Activated T-helper 17 cell treated with anti-CD3 and anti-CD28 coated beads, Interleukin-2, amount 50 U/mL, for 72 hours (primary cell): ENCODE measurements around the gene ZNF765. TPM values are rescaled to one million over a fixed set of nuclear protein-coding genes. Genes with fewer than 3 reads are reported as not detected.
"Not testable (repeated sequence)": the region's sequence is repeated elsewhere in the genome, so short reads cannot be mapped to it uniquely, and the experiment has no call there.

Source experiments
- ATAC-seq: fragments of 150-1000 bp; cut with Tn5 transposase; replicated peaks from 2 replicates; pipeline ENCODE4 v1.10.0; 2021; ENCODE audit warnings: mild to moderate bottlenecking, moderate library complexity
- H3K27ac Mint-ChIP-seq: one replicate; pipeline ENCODE4 v1.8.0; 2022; ENCODE audit warnings: mixed read lengths
- H3K27me3 Mint-ChIP-seq: one replicate; pipeline ENCODE4 v1.8.0; 2022; ENCODE audit warnings: mixed read lengths
- H3K36me3 Mint-ChIP-seq: one replicate; pipeline ENCODE4 v1.8.0; 2022; ENCODE audit warnings: low read depth, mild to moderate bottlenecking, mixed read lengths
- H3K4me1 Mint-ChIP-seq: one replicate; pipeline ENCODE4 v1.8.0; 2022; ENCODE audit warnings: mixed read lengths
- H3K4me3 Mint-ChIP-seq: one replicate; pipeline ENCODE4 v1.8.0; 2022; ENCODE audit warnings: mild to moderate bottlenecking, mixed read lengths
- H3K9me3 Mint-ChIP-seq: one replicate; pipeline ENCODE4 v1.8.0; 2022; ENCODE audit warnings: mixed read lengths
- total RNA-seq, 2 donors: library from RNA; stranded (reverse); gene quantifications; one replicate each; pipeline ENCODE4 v1.2.3, GENCODE V29; 2022

ZNF765 gene
- total RNA-seq, 2 donors from 2014 or later: 8.4 to 15.8 TPM

DNA sequence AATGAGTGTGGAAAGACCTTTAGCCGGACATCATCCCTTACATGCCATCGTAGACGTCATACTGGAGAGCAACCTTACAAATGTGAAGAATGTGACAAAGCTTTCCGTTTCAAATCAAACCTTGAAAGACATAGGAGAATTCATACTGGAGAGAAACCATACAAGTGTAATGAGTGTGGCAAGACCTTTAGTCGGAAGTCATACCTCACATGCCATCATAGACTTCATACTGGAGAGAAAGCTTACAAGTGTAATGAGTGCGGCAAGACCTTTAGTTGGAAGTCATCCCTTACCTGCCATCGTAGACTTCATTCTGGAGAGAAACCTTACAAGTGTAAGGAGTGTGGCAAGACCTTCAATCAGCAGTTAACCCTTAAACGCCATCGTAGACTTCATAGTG is 60.9 kb downstream of the ZNF765 start:
- Mint-ChIP-seq H3K4me3 (no peak overlapping the region), H3K4me1 (no peaks in the 10 kb centered on the region), H3K27ac (no peak overlapping the region), H3K9me3 (peaks cover 43% of the 10 kb centered on the region), H3K36me3 (peaks cover 62% of the 10 kb centered on the region), H3K27me3 (no peaks in the 10 kb centered on the region)
- no peak for ATAC-seq

DNA sequence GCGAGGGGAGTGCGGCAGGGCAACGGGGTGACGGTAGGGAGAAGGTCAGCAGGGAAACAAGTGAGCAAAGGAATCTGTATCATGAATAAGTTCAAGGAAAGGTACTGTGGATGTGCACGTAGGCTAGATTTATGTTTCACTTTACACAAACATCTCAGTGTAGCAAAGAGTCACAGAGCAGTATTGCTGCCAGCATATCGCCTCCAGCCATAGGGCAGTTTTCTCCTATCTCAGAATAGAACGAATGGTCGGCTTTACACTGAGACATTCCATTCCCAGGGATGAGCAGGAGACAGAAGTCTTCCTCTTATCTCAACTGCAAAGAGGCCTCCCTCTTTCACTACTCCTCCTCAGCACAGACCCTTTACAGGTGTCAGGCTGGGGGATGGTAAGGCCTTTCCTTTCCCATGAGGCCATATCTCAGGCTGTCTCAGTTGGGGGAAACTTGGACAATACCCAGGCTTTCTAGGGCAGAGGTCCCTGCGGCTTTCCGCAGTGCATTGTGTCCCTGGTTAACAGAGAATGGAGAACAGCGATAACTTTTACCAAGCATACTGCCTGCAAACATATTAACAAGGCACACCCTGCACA is 65.3 kb downstream of the ZNF765 start:
- not testable (repeated sequence) for H3K27ac Mint-ChIP-seq, H3K4me3 Mint-ChIP-seq, H3K27me3 Mint-ChIP-seq, H3K4me1 Mint-ChIP-seq, ATAC-seq
- Mint-ChIP-seq H3K36me3 (peaks cover 18% of the 10 kb centered on the region), H3K9me3 (peaks cover 46% of the 10 kb centered on the region)

DNA sequence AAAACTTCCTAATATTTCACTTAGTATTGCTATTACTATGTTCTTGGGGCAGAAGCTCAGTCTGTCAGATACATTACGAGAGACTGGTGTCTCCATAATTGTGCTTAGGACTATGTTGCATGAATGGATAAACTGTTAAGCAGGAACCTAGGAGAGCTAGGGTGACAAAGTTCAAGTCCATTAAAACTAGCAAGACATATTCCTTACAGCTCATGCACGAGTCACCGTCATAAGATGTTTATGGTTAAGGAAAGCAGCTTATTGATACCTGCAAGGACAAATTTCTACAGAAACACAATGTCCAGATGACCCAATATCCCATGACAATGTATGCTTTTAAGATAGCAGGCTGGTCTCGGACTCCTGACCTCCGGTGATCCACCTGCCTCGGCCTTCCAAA is 66.9 kb downstream of the ZNF765 start:
- no peak overlapping the region for H3K4me3 Mint-ChIP-seq
- no peak overlapping the region for H3K27ac Mint-ChIP-seq
- peaks cover 30% of the 10 kb centered on the region for H3K9me3 Mint-ChIP-seq
- peaks cover 2% of the 10 kb centered on the region for H3K36me3 Mint-ChIP-seq
- no peak for ATAC-seq
- H3K4me1 Mint-ChIP-seq: peaks cover 5% of the 10 kb centered on the region
- peaks cover 9% of the 10 kb centered on the region for H3K27me3 Mint-ChIP-seq

DNA sequence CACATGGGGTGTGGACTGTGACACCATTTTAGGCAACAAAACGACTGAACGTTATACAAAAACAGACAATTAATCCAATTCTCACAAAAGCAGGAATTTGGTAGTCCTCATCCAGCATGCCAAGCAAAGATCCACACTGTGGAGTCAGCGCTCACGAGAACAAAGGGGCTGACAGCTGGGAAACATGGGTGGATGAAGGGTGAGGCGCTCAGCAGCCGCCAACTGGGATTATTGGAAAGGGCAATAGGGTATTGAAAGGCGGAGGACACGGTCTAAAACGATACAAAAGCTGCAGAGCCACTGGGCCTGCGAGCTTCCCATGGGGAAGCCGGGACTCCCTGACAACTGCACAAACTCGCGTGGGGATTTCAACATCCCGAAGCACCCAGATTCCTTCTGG is 67.9 kb downstream of the ZNF765 start:
- ATAC-seq: no peak
- Mint-ChIP-seq H3K27ac (no peak overlapping the region), H3K36me3 (no peaks in the 10 kb centered on the region), H3K9me3 (peaks cover 25% of the 10 kb centered on the region), H3K27me3 (peaks cover 9% of the 10 kb centered on the region), H3K4me3 (no peak overlapping the region), H3K4me1 (peaks cover 5% of the 10 kb centered on the region)

DNA sequence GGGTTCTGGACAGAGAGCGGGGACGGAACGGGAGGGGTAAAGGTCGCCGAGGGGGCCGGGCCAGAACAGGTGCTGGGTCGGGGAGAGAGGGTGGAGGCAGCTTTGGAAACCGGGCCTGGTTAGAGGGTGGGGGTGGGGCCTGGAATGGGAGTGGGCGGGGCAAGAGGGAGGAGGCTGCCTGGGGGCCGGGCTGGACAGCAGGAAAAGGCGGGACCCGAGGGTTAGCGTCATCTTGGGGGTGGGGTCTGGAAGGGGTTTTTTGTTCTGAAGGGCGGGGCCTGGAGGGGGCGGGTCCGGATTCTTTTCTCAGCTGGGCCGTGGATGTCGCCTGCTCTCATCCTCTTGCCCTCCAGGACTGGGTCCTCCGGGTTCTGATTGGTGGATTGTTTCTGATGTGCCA is 68.3 kb downstream of the ZNF765 start:
- no peak overlapping the region for H3K27ac Mint-ChIP-seq
- ATAC-seq: no peak
- H3K4me3 Mint-ChIP-seq: no peak overlapping the region
- H3K36me3 Mint-ChIP-seq: no peaks in the 10 kb centered on the region
- peaks cover 9% of the 10 kb centered on the region for H3K27me3 Mint-ChIP-seq
- H3K4me1 Mint-ChIP-seq: peaks cover 5% of the 10 kb centered on the region
- H3K9me3 Mint-ChIP-seq: peaks cover 24% of the 10 kb centered on the region

DNA sequence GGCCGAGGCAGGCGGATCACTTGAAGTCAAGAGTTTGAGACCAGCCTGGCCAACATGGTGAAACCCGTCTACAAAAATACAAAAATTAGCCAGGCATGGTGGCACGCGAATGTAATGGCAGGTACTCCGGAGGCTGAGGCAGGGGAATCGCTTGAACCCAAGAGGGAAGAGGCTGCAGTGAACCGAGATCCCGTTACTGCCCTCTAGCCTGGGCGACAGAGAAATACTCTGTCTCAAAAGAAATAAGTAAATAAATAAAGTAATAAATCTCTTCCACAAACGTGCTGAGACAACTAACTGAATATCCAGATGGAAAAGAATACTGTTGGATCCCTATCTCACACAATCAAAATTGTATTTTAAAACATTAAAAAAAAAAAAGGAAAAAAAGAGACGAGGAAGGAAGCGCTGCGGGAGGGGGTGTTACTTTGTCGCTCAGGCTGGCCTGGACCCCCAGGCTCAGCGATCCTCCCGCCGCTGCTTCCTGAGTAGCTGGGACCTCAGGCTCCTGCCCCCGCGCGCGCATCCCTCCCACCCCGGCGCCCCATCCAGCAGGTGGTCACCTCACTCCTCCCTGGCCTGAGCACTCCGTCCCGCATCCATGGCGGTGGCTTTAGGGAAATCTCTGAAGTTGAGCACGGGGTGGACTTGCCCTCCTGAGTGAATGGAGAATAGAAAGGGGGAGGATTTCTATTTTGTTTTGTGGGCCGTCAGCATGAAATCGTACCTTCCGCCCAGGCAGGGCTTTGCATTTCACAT is 72.0 kb downstream of the ZNF765 start:
- peak; percentile 47 for ATAC-seq
- peak overlapping the region; percentile 82 for H3K4me3 Mint-ChIP-seq
- peaks cover 14% of the 10 kb centered on the region for H3K4me1 Mint-ChIP-seq
- H3K9me3 Mint-ChIP-seq: peaks cover 22% of the 10 kb centered on the region
- H3K27me3 Mint-ChIP-seq: peaks cover 9% of the 10 kb centered on the region
- H3K36me3 Mint-ChIP-seq: peaks cover 24% of the 10 kb centered on the region
- peak overlapping the region; percentile 80 for H3K27ac Mint-ChIP-seq

DNA sequence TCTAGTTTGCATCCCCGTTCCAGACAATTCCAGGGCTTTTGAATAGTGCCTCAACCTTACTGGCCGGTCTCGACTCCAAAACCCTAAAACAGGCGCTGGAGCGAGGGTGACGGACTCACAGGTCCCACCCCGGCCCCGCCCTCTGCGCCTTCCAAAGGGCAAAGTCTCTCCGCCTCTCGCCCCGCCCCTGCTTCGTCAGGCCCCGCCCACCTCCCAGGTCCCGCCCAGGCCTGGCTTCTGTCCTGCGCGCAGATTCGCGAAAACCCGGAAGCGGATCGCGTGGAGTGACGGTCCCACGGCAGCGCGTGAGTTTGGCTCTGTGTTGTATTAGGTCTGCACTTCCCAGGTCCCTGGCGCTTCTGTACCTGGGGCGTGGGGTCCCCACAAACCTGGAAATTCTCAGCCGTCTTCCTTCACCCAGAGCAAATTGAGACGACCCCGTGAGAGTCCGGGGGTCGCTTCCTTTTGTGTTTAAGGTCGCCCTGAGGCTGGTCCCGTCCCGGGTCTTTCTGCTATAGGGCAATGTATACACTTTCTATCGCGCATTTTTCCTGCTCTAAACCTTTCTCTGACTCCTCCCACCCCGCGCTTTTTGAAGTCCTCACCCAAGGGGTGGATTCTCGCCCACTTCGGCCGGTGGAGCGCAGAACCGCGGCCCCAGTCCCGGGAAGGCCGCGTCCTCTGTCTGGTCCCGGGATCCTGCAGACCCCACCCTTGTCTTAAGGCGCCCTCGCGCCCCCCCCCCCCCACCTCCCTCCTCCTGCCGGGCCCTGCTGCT is 72.7 kb downstream of the ZNF765 start, which contains the start of gene ZNF813:
Gene ZNF813 (plus strand): TSS at position 249 of the 778 bp plus-strand sequence. CDS start 16,090 bp downstream, outside the sequence.
- peak; percentile 98 for ATAC-seq
- Mint-ChIP-seq H3K36me3 (peaks cover 31% of the 10 kb centered on the region), H3K27ac (peak within 1 kb of the TSS; percentile 80), H3K4me3 (peak within 1 kb of the TSS; percentile 82), H3K9me3 (peaks cover 24% of the 10 kb centered on the region), H3K27me3 (peaks cover 8% of the 10 kb centered on the region), H3K4me1 (peaks cover 14% of the 10 kb centered on the region)

DNA sequence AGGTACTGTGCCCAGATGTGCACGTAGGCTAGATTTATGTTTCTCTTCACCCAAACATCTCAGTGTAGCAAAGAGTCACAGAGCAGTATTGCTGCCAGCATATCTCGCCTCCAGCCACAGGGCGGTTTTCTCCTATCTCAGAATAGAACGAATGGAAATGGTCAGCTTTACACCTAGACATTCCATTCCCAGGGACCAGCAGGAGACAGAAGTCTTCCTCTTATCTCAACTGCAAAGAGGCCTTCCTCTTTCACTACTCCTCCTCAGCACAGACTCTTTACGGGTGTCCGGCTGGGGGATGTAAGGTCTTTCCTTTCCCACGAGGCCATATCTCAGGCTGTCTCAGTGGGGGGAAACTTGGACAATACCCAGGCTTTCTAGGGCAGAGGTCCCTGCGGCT is 73.7 kb downstream of the ZNF765 start:
- Mint-ChIP-seq H3K4me1 (peaks cover 11% of the 10 kb centered on the region), H3K4me3 (peak overlapping the region; percentile 82), H3K9me3 (peaks cover 17% of the 10 kb centered on the region), H3K36me3 (peaks cover 41% of the 10 kb centered on the region)
- not testable (repeated sequence) for H3K27me3 Mint-ChIP-seq, ATAC-seq, H3K27ac Mint-ChIP-seq

DNA sequence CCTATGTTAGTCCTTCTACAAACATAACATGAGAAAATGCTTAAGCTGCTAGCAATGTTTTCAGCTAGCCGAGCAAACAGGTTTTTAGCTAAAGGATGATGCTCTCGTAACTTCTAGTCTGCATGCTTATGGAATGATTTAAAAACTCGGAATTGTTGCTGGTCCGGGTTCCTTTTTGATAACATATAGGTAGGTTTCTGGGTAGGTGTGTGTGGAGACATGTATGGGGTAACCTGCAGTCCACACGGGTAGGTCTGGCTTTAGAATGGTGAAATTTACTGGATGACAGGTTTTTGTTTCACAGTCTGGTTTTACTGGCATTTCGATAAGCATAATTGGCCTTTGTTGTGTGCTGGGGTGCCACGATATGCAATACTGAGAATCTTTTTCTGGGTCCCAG is 77.0 kb downstream of the ZNF765 start:
- peaks cover 22% of the 10 kb centered on the region for H3K9me3 Mint-ChIP-seq
- peaks cover 9% of the 10 kb centered on the region for H3K4me1 Mint-ChIP-seq
- no peaks in the 10 kb centered on the region for H3K27me3 Mint-ChIP-seq
- H3K36me3 Mint-ChIP-seq: peaks cover 69% of the 10 kb centered on the region
- no peak overlapping the region for H3K4me3 Mint-ChIP-seq
- H3K27ac Mint-ChIP-seq: no peak overlapping the region
- no peak for ATAC-seq

DNA sequence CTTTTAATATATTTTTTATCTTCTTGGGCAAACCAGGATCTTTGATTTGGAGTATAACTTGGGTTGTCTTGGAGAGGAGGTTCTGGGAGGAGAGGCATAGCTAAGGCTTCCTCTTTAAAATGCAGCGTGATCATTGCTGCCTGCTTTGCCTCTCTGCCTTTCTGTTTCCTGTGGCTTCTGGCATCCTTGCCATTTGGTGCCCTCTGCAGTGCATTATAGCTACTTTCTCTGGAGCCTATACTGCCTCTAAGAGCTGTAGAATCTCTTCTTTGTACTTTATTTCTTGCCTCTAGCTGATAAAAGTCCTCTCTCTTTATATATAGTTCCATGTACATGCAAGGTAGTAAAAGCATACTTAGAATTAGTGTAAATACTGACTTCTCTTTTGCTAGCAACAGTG is 79.9 kb downstream of the ZNF765 start:
- H3K27me3 Mint-ChIP-seq, ATAC-seq, H3K4me1 Mint-ChIP-seq, H3K4me3 Mint-ChIP-seq, H3K27ac Mint-ChIP-seq: not testable (repeated sequence)
- peaks cover 90% of the 10 kb centered on the region for H3K36me3 Mint-ChIP-seq
- peaks cover 22% of the 10 kb centered on the region for H3K9me3 Mint-ChIP-seq

DNA sequence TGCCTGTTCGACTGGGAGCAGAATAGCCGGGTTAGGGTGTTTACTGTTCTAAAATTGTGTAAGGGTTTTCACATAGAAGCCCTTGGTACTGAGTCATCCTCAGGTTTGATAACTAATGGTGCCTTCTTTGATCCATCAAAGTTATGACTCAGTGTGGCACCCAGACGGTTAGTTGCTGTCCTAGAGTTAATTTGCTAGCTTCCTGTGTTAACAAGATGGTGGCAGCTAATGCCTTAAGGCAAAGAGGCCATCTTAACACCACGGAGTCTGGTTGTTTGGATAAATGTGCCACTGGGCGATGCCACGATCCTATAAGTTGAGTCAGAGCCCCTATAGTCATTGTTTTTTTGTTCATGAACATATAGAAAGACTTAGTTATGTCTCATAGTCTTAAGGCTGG is 80.5 kb downstream of the ZNF765 start:
- H3K27me3 Mint-ChIP-seq, H3K4me1 Mint-ChIP-seq, H3K4me3 Mint-ChIP-seq, ATAC-seq, H3K27ac Mint-ChIP-seq: not testable (repeated sequence)
- H3K9me3 Mint-ChIP-seq: peaks cover 19% of the 10 kb centered on the region
- peaks cover 93% of the 10 kb centered on the region for H3K36me3 Mint-ChIP-seq

Other genes starting within 250 kb of the ZNF765 start
- 1 to 10 TPM; 3.2 to 5.3 TPM for gene ZNF347, start 236.1 kb upstream of the ZNF765 start, total RNA-seq
- 1 to 10 TPM; 1.4 to 2.9 TPM for gene ZNF665, start 201.8 kb upstream of the ZNF765 start, total RNA-seq
- 1 to 10 TPM; 1.3 to 7.3 TPM for gene ZNF677, start 140.3 kb upstream of the ZNF765 start, total RNA-seq
- not detected for gene VN1R2, start 136.9 kb upstream of the ZNF765 start, total RNA-seq
- not detected for gene VN1R4, start 127.4 kb upstream of the ZNF765 start, total RNA-seq
- 1 to 10 TPM; 4.6 to 6.4 TPM for gene ZNF845, start 61.4 kb upstream of the ZNF765 start, total RNA-seq
- gene ZNF525, start 29.4 kb upstream of the ZNF765 start, total RNA-seq: 10 to 100 TPM; 12.0 to 24.8 TPM
- 10 to 100 TPM; 10.9 to 14.2 TPM for gene ZNF761, start 36.8 kb downstream of the ZNF765 start, total RNA-seq
- 1 to 10 TPM; 3.4 to 8.4 TPM for gene ZNF813, start 72.6 kb downstream of the ZNF765 start, total RNA-seq
- gene ZNF331, start 143.0 kb downstream of the ZNF765 start, total RNA-seq: 10 to 100 TPM; 24.9 to 65.2 TPM
- not detected for gene DPRX, start 236.8 kb downstream of the ZNF765 start, total RNA-seq